ENCODE measurements around the gene LYZ.

DNA sequence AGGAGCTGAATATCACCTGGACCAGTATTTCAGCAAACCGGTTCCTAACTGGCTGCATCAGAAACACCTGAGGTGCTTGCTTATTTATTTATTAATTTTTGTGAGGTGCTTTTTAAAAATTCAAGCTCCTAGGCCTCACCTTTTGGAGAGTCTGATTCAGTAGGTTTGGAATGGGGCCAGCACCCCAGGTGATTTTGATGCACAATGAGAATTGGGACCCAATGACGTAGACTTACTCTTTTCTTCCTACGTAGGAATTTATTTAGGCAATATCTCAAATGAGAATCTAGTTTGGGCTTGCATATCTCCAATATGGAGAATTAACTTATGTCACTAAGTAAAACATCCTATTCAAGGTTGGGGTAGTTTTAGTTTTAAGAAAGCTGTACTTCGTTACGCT is 18.6 kb downstream of the LYZ start:
- no peak for TF ChIP-seq CTCF (IDR thresholded peaks at IDR 0.05)
- TF ChIP-seq POLR2AphosphoS5 (IDR thresholded peaks at IDR 0.05), result no peak
- TF ChIP-seq POLR2A (IDR thresholded peaks at IDR 0.05), result no peak
